NT2/D1 (cell line): ENCODE measurements around the gene GAR1.

Experiments
- SUZ12 ChIP-seq: IDR thresholded peaks from 2 replicates; pipeline ENCODE4 v1.6.1; 2011; ENCODE audit not compliant: insufficient read length, insufficient read depth; ENCODE audit errors: extremely low read depth
- YY1 ChIP-seq: IDR thresholded peaks from 2 replicates; pipeline ENCODE4 v1.6.1; 2011; ENCODE audit not compliant: insufficient read length, insufficient read depth
- ZNF274 ChIP-seq: IDR thresholded peaks from 2 replicates; pipeline ENCODE4 v1.6.1; 2011; ENCODE audit warnings: mild to moderate bottlenecking, low read depth, low read length

DNA sequence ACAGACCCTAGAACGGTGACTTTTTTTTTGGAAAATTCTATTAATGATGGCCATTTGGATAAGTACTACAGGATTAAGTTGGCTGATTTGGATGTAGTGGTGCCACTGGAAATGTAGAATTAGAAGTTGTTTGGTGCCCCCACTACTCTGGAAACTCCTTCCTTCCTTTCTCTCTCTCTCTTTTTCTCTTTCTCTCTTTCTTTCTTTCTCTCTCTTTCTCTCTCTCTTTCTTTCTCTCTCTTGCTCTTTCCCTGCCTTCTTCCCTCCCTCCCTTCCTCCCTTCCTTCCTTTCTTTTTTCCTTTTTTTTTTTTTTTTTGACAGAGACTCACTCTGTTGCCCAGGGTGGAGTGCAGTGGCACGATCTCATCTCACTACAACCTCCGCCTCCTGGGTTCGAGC is 2.7 kb downstream of the GAR1 start:
- TF ChIP-seq SUZ12 (no peak), ZNF274 (no peak), YY1 (no peak)
